ENCODE results near the gene COL7A1. TPM values are rescaled to one million over a fixed set of nuclear protein-coding genes. Genes with fewer than 3 reads are reported as not detected.

COL7A1 gene
- total and polyA plus RNA-seq, 2 experiments from 2014 or later: 4.0 to 7.9 TPM

DNA sequence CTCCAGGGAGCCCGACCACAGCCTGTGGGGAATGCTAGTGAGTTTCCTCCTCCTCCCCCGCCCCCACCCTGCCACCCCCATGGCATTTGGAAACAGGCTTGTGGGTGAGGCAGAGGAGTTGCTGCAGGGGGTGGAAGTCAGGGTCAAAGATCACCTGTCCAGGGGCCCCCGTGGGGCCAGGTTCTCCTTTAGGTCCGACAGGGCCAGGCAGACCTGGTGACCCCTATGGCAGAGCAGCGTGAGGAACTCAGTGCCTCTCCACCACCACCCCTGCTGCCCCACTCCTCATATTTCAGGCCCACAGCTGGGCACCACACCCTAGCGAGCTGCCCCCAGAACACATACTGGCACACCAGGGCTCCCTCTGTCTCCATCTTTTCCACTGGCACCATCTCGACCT, 22.6 kb downstream of the COL7A1 start (continued):
- TF ChIP-seq CTCF (conservative IDR thresholded peaks at IDR 0.05; ENCODE audit: low read depth in 2 of 2): no peak
- no peak for TF ChIP-seq ZNF114 (CRISPR knock-in tag; IDR thresholded peaks at IDR 0.05)
- no peak for TF ChIP-seq NANOG (IDR thresholded peaks at IDR 0.05; ENCODE audit: borderline replicate concordance)
- no peak for TF ChIP-seq EZH2phosphoT487 (IDR thresholded peaks at IDR 0.05; ENCODE audit: unreplicated experiment)
- no peak for TF ChIP-seq STAT1 (IDR thresholded peaks at IDR 0.05; ENCODE audit: unreplicated experiment)

GRCh38 chr3:48571938-48572337, 23.2 kb downstream of the COL7A1 start:
- H3K27me3 ChIP-seq (ENCODE audit: insufficient read depth): no peaks in the 10 kb centered on the region
- no peaks in the 10 kb centered on the region for H3K9me2 ChIP-seq (ENCODE audit: insufficient read depth)
- no peaks in the 10 kb centered on the region for H3K4me1 ChIP-seq (ENCODE audit: insufficient read depth)
- no peak overlapping the region for H3K4me2 ChIP-seq
- H3K36me3 ChIP-seq (ENCODE audit: insufficient read depth): no peaks in the 10 kb centered on the region
- no peaks in the 10 kb centered on the region for H3K79me2 ChIP-seq (replicated peaks; ENCODE audit: insufficient read depth)
- Mint-ChIP-seq H3K4me3 (no peak overlapping the region), H3K36me3 (ENCODE audit: low read depth) (no peaks in the 10 kb centered on the region; the same call in 2 of the 3 replicates), H3K4me1 (no peaks in the 10 kb centered on the region), H3K27ac (no peak overlapping the region), H3K9me3 (no peaks in the 10 kb centered on the region), H3K27me3 (ENCODE audit: insufficient read depth, low read depth, poor library complexity) (peaks cover 6% of the 10 kb centered on the region)
- no peaks in the 10 kb centered on the region for H3F3A ChIP-seq (replicated peaks; ENCODE audit: low read depth)
- H3K4me3 ChIP-seq: no peak overlapping the region
- H2AFZ ChIP-seq: no peak overlapping the region
- H3K27ac ChIP-seq (ENCODE audit: low read depth): no peak overlapping the region
- ATAC-seq (no peak), DNase-seq (ENCODE audit: low spot score) (no peak)
- TF ChIP-seq EZH2phosphoT487 (IDR thresholded peaks at IDR 0.05; ENCODE audit: unreplicated experiment): no peak
- no peak for TF ChIP-seq JUNB (IDR thresholded peaks at IDR 0.05; ENCODE audit: unreplicated experiment)
- TF ChIP-seq POLR2AphosphoS5 (IDR thresholded peaks at IDR 0.05; ENCODE audit: low read depth): no peak
- TF ChIP-seq CREB1 (CRISPR knock-in tag; IDR thresholded peaks at IDR 0.05; ENCODE audit: low read depth): no peak
- TF ChIP-seq EZH2 (IDR thresholded peaks at IDR 0.05; ENCODE audit: low read depth, unreplicated experiment): no peak
- TF ChIP-seq ZNF114 (CRISPR knock-in tag; IDR thresholded peaks at IDR 0.05): no peak
- no peak for TF ChIP-seq NANOG (IDR thresholded peaks at IDR 0.05; ENCODE audit: borderline replicate concordance)
- no peak for TF ChIP-seq STAT1 (IDR thresholded peaks at IDR 0.05; ENCODE audit: unreplicated experiment)
- TF ChIP-seq ZNF462 (CRISPR knock-in tag; IDR thresholded peaks at IDR 0.05): no peak
- TF ChIP-seq, protein P1, sequence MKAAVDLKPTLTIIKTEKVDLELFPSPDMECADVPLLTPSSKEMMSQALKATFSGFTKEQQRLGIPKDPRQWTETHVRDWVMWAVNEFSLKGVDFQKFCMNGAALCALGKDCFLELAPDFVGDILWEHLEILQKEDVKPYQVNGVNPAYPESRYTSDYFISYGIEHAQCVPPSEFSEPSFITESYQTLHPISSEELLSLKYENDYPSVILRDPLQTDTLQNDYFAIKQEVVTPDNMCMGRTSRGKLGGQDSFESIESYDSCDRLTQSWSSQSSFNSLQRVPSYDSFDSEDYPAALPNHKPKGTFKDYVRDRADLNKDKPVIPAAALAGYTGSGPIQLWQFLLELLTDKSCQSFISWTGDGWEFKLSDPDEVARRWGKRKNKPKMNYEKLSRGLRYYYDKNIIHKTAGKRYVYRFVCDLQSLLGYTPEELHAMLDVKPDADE (IDR thresholded peaks at IDR 0.05): no peak
- H4K20me1 ChIP-seq (replicated peaks; ENCODE audit: insufficient read depth): no peaks in the 10 kb centered on the region
